Stomach (tissue), 9 donors: ENCODE results near the gene ZKSCAN1. TPM values are rescaled to one million over a fixed set of nuclear protein-coding genes. Genes with fewer than 3 reads are reported as not detected.

Experiments used
- DNase-seq, 2 donors: peaks; one replicate each; pipeline versions ENCODE4 v3.0.0 to v3.0.0-alpha.2; 2013 to 2019
- H3K27ac ChIP-seq, 5 donors: fragments of 200-600 bp in 4 of 5; sonication (generic) in 4 of 5; one replicate each; pipeline ENCODE4 v1.5.1; 2013 to 2019; ENCODE audit warnings: mild to moderate bottlenecking in 1 of 5, moderate library complexity in 1 of 5
- H3K27me3 ChIP-seq, 3 donors: fragments of 200-600 bp; sonication (generic); one replicate each; pipeline ENCODE4 v1.5.1; 2017 to 2019; ENCODE audit warnings: mixed run types in 1 of 3
- H3K36me3 ChIP-seq, 4 donors: fragments of 200-600 bp; sonication (generic); 1 replicate in 3 of 4; 2 replicates in 1 of 4; pipeline ENCODE4 v1.5.1; 2016 to 2019
- H3K4me1 ChIP-seq, 4 donors: fragments of 200-600 bp; sonication (generic); one replicate each; pipeline ENCODE4 v1.5.1; 2016 to 2019
- H3K4me3 ChIP-seq, 4 donors: fragments of 200-600 bp; sonication (generic) in 3 of 4; one replicate each; pipeline ENCODE4 v1.5.1; 2016 to 2019; ENCODE audit warnings: mild to moderate bottlenecking in 1 of 4
- H3K9me3 ChIP-seq, 4 donors: fragments of 200-600 bp; sonication (generic); one replicate each; pipeline ENCODE4 v1.5.1; 2016 to 2019
- EP300 ChIP-seq: sonication (generic); formaldehyde crosslinking; IDR thresholded peaks from one replicate; pipeline ENCODE4 v1.6.1; 2017; ENCODE audit warnings: antibody characterized with exemption
- POLR2A ChIP-seq, 4 donors: fragments of 450-650 bp; IDR thresholded peaks; one replicate each; pipeline ENCODE4 v1.6.1; 2016; ENCODE audit warnings: antibody characterized with exemption in 4 of 4, control low read depth in 2 of 4, mild to moderate bottlenecking in 1 of 4, moderate library complexity in 1 of 4
- POLR2AphosphoS5 ChIP-seq, 3 donors: sonication (generic); formaldehyde crosslinking; IDR thresholded peaks; one replicate each; pipeline ENCODE4 v1.6.1; 2016; ENCODE audit warnings: antibody characterized with exemption in 3 of 3
- WGBS, 5 donors: extraction: QIAGEN DNeasy Blood & Tissue Kit in 3 of 5; methylation state at CpG; one replicate each; pipeline versions ENCODE4 v1.1.5 to v1.1.7; 2013 to 2018; 5-methylcytosine and 5-hydroxymethylcytosine counted together
- intact Hi-C: fragments of 100-400 bp; cut with DNase I; formaldehyde crosslinking; loops from one replicate; pipeline ENCODE4 v1.15.1; 2023; ENCODE audit warnings: low total_unique reads
- polyA plus RNA-seq, 3 donors: library from polyadenylated mRNA; stranded (reverse); fragments of 200-250 nt; gene quantifications; one replicate each; pipeline ENCODE4 v1.2.3, GENCODE V29; 2013
- total RNA-seq, 5 donors: library from RNA; depleted of rRNA; stranded (reverse); fragments of >200 nt; gene quantifications; one replicate each; pipeline versions ENCODE4 v1.1.0 to v1.2.3, GENCODE V29; 2014 to 2016
- TF ChIP-seq, protein P1 (sequence below), 7 experiments: fragments of 450-650 bp in 4 of 7; fragments of 200-600 bp in 3 of 7; sonication (generic) in 3 of 7; IDR thresholded peaks; one replicate each; pipeline ENCODE4 v1.5.1; 2016 to 2019; ENCODE audit warnings: antibody characterized with exemption in 7 of 7, control low read depth in 2 of 7, mild to moderate bottlenecking in 1 of 7
- donor health status: healthy with polysubstance abuse.
- donor health status: Bipolar disorder and iron deficiency.
- donor health status: healthy.

ZKSCAN1 gene
- total and polyA plus RNA-seq, 8 donors, result 9.5 to 153 (median 50.4) TPM

DNA sequence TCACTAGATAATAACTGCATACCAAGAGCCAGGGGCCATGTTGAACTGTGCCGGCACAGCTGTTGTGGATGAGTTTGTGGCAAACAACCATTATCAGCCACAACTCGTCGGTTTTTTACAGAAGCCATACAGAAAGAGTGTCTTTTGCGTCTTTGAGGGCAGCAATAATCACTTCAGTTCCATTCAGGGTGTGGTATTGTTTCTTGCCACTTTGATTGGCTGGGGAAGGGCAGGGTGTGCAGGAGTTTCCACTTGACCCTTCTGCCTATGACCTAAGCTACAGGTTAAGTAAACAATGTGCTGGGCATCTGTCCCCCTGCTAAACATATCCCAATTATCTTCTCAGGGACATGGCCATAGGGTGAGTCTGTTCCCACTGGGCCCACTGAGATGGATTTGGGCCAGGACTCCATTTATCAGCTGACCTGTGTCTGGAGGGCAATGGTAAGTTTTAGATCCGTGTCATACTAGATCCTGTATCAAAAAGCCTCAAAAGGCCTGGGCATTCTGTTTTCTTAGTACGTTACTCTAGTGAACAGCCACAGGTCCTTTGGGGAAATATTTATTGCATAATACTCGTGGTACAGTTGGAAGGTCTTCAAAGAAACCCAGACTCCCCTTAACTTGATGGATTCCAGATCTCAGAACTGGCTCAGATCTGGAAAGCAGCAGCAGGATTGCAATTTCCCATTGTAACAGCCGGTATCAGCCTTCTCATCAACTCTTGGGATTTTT is 50.2 kb downstream of the ZKSCAN1 start:
- no peak overlapping the region for H3K4me3 ChIP-seq
- H3K27ac ChIP-seq, result peak overlapping the region in 4 of 5 donors; percentile 46 to 74 (median 52)
- peaks cover 33 to 94% (median 88%) of the 10 kb centered on the region in 4 donors for H3K36me3 ChIP-seq
- H3K9me3 ChIP-seq, result peaks cover 0 to 10% (median 7%) of the 10 kb centered on the region in 4 donors
- peaks cover 11 to 20% (median 13%) of the 10 kb centered on the region in 4 donors for H3K4me1 ChIP-seq
- intact Hi-C loops, result no loop called here
- peak in 1 of 2 donors; percentile 78 for DNase-seq
- 35 to 54% (median 43%) methylated on average over 8 of the region's 8 CpGs for WGBS, 5 donors
- no peaks in the 10 kb centered on the region for H3K27me3 ChIP-seq
- TF ChIP-seq POLR2A (IDR thresholded peaks at IDR 0.05) (no peak), EP300 (no peak), POLR2AphosphoS5 (IDR thresholded peaks at IDR 0.05) (peak; percentile 41 to 72 (median 69))
- TF ChIP-seq, protein P1, sequence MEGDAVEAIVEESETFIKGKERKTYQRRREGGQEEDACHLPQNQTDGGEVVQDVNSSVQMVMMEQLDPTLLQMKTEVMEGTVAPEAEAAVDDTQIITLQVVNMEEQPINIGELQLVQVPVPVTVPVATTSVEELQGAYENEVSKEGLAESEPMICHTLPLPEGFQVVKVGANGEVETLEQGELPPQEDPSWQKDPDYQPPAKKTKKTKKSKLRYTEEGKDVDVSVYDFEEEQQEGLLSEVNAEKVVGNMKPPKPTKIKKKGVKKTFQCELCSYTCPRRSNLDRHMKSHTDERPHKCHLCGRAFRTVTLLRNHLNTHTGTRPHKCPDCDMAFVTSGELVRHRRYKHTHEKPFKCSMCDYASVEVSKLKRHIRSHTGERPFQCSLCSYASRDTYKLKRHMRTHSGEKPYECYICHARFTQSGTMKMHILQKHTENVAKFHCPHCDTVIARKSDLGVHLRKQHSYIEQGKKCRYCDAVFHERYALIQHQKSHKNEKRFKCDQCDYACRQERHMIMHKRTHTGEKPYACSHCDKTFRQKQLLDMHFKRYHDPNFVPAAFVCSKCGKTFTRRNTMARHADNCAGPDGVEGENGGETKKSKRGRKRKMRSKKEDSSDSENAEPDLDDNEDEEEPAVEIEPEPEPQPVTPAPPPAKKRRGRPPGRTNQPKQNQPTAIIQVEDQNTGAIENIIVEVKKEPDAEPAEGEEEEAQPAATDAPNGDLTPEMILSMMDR (IDR thresholded peaks at IDR 0.05), result no peak

DNA sequence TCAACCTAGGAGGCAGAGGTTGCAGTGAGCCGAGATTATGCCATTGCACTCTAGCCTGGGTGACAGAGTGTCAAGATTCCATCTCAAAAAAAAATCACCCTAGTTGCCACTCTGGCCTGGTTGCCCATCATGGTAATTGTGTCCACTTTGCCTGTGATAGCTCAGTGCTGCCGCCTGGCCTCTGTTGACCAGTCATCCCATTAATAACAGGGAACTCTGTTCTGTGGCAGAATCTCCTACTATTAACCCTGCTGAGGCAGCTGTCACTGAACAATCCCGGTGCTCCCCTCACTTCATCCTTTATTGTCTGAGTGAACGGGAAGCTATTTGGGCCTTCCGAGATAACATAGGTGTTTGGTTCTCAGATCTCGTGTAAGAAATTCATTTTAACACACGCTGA is 51.6 kb downstream of the ZKSCAN1 start:
- Histone ChIP-seq H3K4me3 (no peak overlapping the region), H3K27me3 (no peaks in the 10 kb centered on the region), H3K36me3 (peaks cover 43 to 94% (median 88%) of the 10 kb centered on the region in 4 donors), H3K9me3 (peaks cover 10 to 23% (median 20%) of the 10 kb centered on the region in 4 donors), H3K27ac (no peak overlapping the region), H3K4me1 (peaks cover 11 to 20% (median 13%) of the 10 kb centered on the region in 4 donors)
- WGBS, 5 donors, result 87 to 92% (median 89%) methylated on average over 7 of the region's 7 CpGs
- TF ChIP-seq, protein P1 (IDR thresholded peaks at IDR 0.05), result no peak
- no peak for TF ChIP-seq POLR2AphosphoS5 (IDR thresholded peaks at IDR 0.05)
- no peak for TF ChIP-seq EP300
- TF ChIP-seq POLR2A (IDR thresholded peaks at IDR 0.05), result no peak
- DNase-seq, result no peak
- intact Hi-C loops, result no loop called here

DNA sequence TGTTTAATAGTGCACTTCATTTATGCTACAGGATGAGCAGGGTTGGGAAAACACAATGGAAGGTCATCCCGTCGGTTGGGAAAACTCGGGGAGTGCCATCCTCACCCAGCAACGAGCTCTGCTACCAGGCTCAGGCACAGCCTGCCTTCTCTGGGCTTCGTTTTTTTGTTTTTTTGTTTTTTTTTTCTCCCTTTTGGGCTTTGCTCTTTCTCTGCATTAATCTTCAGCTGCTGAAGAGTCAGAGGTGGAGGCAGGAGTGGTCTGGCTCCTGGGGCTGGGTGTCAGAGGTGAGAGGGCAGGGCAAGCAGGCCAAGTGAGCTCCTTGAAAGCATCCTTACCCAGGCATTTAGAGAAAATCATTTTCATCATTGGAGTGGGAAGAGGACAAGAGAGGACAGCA is 54.6 kb downstream of the ZKSCAN1 start:
- peaks cover 53 to 94% (median 88%) of the 10 kb centered on the region in 4 donors for H3K36me3 ChIP-seq
- 91 to 99% (median 97%) methylated on average over 5 of the region's 5 CpGs for WGBS, 5 donors
- intact Hi-C loops, result no loop called here

DNA sequence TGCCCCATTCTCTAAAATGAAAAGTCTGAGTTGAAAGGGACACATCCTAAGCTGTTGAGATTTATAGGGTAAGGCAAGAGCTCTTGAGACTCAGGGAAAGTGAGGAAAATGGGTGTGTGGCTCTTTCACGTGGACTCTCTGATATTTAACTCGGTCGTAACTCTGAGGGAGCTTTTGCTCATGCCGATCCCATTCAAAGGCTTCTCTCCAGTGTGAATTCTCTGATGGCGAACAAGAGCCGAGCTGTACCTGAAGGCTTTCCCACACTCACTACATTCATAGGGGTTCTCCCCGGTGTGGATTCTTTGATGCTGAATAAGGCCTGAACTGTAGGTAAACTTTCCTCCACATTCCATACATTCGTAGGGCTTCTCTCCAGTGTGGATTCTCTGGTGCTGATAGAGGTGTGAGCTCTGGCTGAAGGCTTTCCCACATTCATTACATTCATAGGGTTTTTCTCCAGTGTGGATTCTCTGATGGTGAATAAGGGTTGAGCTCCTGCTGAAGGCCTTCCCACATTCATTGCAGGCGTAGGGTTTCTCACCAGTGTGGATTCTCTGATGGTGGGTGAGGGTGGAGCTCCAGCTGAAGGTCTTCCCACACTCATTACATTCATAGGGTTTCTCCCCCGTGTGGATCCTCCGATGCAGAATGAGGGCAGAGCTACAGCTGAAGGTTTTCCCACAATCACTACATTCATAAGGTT is 55.8 kb downstream of the ZKSCAN1 start:
- Histone ChIP-seq H3K9me3 (peaks cover 14 to 37% (median 32%) of the 10 kb centered on the region in 4 donors), H3K36me3 (peaks cover 62 to 96% (median 95%) of the 10 kb centered on the region in 4 donors), H3K4me1 (peaks cover under 1 to 6% (median 2%) of the 10 kb centered on the region in 4 donors), H3K27me3 (no peaks in the 10 kb centered on the region), H3K4me3 (no peak overlapping the region), H3K27ac (no peak overlapping the region)
- TF ChIP-seq, protein P1 (IDR thresholded peaks at IDR 0.05), result no peak
- no peak for TF ChIP-seq POLR2A (IDR thresholded peaks at IDR 0.05)
- no peak for TF ChIP-seq POLR2AphosphoS5 (IDR thresholded peaks at IDR 0.05)
- no peak for TF ChIP-seq EP300
- intact Hi-C loops, result no loop called here
- WGBS, 5 donors, result 96 to 99% (median 98%) methylated on average over 11 of the region's 11 CpGs
- no peak for DNase-seq

More for the DNA sequence above, 54.6 kb downstream of the ZKSCAN1 start:
- Histone ChIP-seq H3K27ac (no peak overlapping the region), H3K27me3 (no peaks in the 10 kb centered on the region), H3K9me3 (peaks cover 14 to 37% (median 32%) of the 10 kb centered on the region in 4 donors), H3K4me1 (peaks cover 11 to 17% (median 13%) of the 10 kb centered on the region in 4 donors), H3K4me3 (no peak overlapping the region)
- TF ChIP-seq, protein P1 (IDR thresholded peaks at IDR 0.05), result no peak
- no peak for TF ChIP-seq POLR2A (IDR thresholded peaks at IDR 0.05)
- no peak for TF ChIP-seq POLR2AphosphoS5 (IDR thresholded peaks at IDR 0.05)
- no peak for TF ChIP-seq EP300
- no peak for DNase-seq
